CD4-positive, CD25-positive, alpha-beta regulatory T cell (primary cell): ENCODE data around the gene SRGAP1. TPM values are rescaled to one million over a fixed set of nuclear protein-coding genes. Genes with fewer than 3 reads are reported as not detected.

Experiments used
- ATAC-seq, 2 donors: fragments of 150-1000 bp; cut with Tn5 transposase; one replicate each; pipeline ENCODE4 v1.10.0; 2021; ENCODE audit warnings: low read depth in 2 of 2, moderate number of reproducible peaks in 2 of 2, moderate library complexity in 1 of 2
- DNase-seq, 3 donors: peaks; one replicate each; pipeline versions ENCODE4 v3.0.0 to v3.0.0-alpha.2; 2012 to 2022; ENCODE audit warnings: mixed read lengths in 1 of 3
- H3K27ac ChIP-seq: one replicate; pipeline ENCODE4 v1.7.0; 2013; ENCODE audit warnings: mild to moderate bottlenecking, low read length; ENCODE audit not compliant: insufficient read depth, poor library complexity, severe bottlenecking
- H3K27me3 ChIP-seq: one replicate; pipeline ENCODE4 v1.7.0; 2013; ENCODE audit warnings: low read length; ENCODE audit not compliant: control insufficient read depth, insufficient read depth
- H3K36me3 ChIP-seq: one replicate; pipeline ENCODE4 v1.7.0; 2013; ENCODE audit warnings: mild to moderate bottlenecking, low read length, moderate library complexity; ENCODE audit not compliant: control insufficient read depth, insufficient read depth
- H3K4me1 ChIP-seq: 2 replicates; pipeline ENCODE4 v1.7.0; 2013; ENCODE audit warnings: mild to moderate bottlenecking, low read length; ENCODE audit not compliant: insufficient read depth, control insufficient read depth, poor library complexity, severe bottlenecking
- H3K4me3 ChIP-seq: one replicate; pipeline ENCODE4 v1.7.0; 2013; ENCODE audit warnings: low read depth, mild to moderate bottlenecking, low read length, moderate library complexity
- H3K9me3 ChIP-seq, 2 experiments: 1 replicate in 1 of 2; 2 replicates in 1 of 2; pipeline ENCODE4 v1.7.0; 2013; ENCODE audit warnings: low read length in 2 of 2, mild to moderate bottlenecking in 1 of 2, moderate library complexity in 1 of 2; ENCODE audit not compliant: control insufficient read depth in 2 of 2
- H3K27ac Mint-ChIP-seq, 3 donors: one replicate each; pipeline ENCODE4 v1.8.0; 2020 to 2022; ENCODE audit warnings: mild to moderate bottlenecking in 3 of 3, mixed read lengths in 3 of 3, moderate library complexity in 2 of 3
- H3K27me3 Mint-ChIP-seq: one replicate; pipeline ENCODE4 v1.8.0; 2022; ENCODE audit warnings: mild to moderate bottlenecking, mixed read lengths
- H3K36me3 Mint-ChIP-seq: one replicate; pipeline ENCODE4 v1.8.0; 2020; ENCODE audit warnings: mixed read lengths
- H3K4me1 Mint-ChIP-seq, 4 donors: one replicate each; pipeline ENCODE4 v1.8.0; 2020 to 2022; ENCODE audit warnings: mixed read lengths in 4 of 4, mild to moderate bottlenecking in 1 of 4
- H3K4me3 Mint-ChIP-seq, 4 donors: one replicate each; pipeline ENCODE4 v1.8.0; 2020 to 2022; ENCODE audit warnings: mild to moderate bottlenecking in 4 of 4, mixed read lengths in 4 of 4, moderate library complexity in 3 of 4
- H3K9me3 Mint-ChIP-seq, 7 donors: one replicate each; pipeline ENCODE4 v1.8.0; 2020 to 2022; ENCODE audit warnings: mixed read lengths in 7 of 7, mild to moderate bottlenecking in 3 of 7, moderate library complexity in 2 of 7
- polyA plus RNA-seq, 4 donors: library from polyadenylated mRNA; unstranded; fragments of 300-500 nt; fragmentation: Illumina TruSeq; gene quantifications; one replicate each; pipeline ENCODE4 v1.2.3, GENCODE V29; 2021
- total RNA-seq: library from RNA; stranded (reverse); gene quantifications from one replicate; pipeline ENCODE4 v1.2.3, GENCODE V29; 2022

SRGAP1 gene
- total and polyA plus RNA-seq, 5 donors from 2014 or later, result 0.01 to 0.07 (median 0.02) TPM; not detected in 1

DNA sequence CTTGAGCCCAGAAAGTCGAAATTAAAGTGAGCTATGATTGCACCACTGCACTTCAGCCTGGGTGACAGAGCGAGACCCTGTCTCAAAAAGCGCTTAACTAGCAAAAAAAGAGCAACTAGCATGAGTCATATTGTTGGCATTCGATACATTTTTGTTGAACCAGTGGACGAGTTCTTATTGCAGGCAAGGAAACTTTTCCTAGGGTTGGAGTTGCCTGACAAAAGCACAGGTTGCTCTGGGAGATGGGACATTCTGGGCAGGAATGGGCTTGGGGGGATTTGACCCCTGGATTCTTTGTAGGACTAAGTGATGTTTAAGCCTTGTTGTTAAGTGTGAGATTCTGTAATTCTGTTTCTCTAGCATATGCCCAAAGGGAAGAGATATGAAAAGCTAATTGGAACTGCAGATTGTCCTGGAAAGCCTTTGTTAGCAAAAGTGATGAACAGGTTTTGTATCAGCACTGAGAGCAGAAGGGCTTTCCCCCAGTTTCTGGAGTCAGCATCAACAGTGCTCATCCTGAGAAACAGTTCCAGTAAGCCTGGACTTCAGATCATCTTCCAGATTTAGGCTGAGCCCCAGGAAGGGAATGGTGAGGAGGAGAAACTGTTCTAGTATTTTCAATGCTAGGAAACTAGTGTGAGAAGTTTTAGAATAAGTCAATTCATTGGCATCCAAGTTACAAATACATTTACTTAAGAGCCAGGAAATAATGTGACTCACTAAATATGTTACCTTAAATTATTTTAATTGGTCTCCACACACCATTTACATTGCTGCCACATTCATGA, 123.1 kb downstream of the SRGAP1 start:
- ATAC-seq, result no peak

DNA sequence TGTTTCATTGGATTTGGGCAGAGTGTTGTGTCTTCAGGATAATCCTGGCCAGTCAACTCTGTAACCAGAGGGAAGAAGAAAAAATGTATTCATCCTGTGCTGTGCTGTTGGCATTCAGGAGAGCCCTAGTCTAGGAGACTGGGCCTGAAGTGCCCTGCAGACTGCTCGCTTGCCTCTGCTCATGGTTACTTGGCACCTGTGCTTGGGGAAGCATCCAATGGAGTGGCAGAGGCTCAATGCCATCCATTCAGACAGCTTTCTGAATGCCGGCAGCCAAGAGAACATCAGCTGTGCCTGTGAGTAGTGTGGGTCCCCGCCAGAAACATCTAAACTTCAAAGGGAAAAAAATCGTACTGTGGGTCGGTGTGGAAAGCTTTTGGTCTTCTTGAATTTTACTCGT, 124.2 kb downstream of the SRGAP1 start:
- Histone ChIP-seq H3K27me3 (no peaks in the 10 kb centered on the region), H3K4me3 (no peak overlapping the region), H3K27ac (no peak overlapping the region), H3K9me3 (no peaks in the 10 kb centered on the region), H3K36me3 (no peaks in the 10 kb centered on the region), H3K4me1 (no peaks in the 10 kb centered on the region)
- peaks cover 0 to 1% (median 0%) of the 10 kb centered on the region in 7 donors for H3K9me3 Mint-ChIP-seq
- DNase-seq (no peak), ATAC-seq (no peak)
- no peak overlapping the region for H3K4me3 Mint-ChIP-seq
- peaks cover 11% of the 10 kb centered on the region for H3K27me3 Mint-ChIP-seq
- H3K27ac Mint-ChIP-seq, result peak overlapping the region in 1 of 3 donors; percentile 45
- no peaks in the 10 kb centered on the region for H3K36me3 Mint-ChIP-seq
- no peaks in the 10 kb centered on the region for H3K4me1 Mint-ChIP-seq

More for the DNA sequence above, 123.1 kb downstream of the SRGAP1 start:
- no peak overlapping the region for H3K27ac Mint-ChIP-seq
- peaks cover 11% of the 10 kb centered on the region for H3K27me3 Mint-ChIP-seq
- no peaks in the 10 kb centered on the region for H3K36me3 Mint-ChIP-seq
- H3K4me3 Mint-ChIP-seq, result no peak overlapping the region
- DNase-seq, result no peak
- H3K9me3 ChIP-seq, result no peaks in the 10 kb centered on the region
- peaks cover 0 to 1% (median 0%) of the 10 kb centered on the region in 7 donors for H3K9me3 Mint-ChIP-seq
- no peak overlapping the region for H3K27ac ChIP-seq
- H3K27me3 ChIP-seq, result no peaks in the 10 kb centered on the region
- no peaks in the 10 kb centered on the region for H3K4me1 Mint-ChIP-seq
- H3K4me1 ChIP-seq, result no peaks in the 10 kb centered on the region
- no peaks in the 10 kb centered on the region for H3K36me3 ChIP-seq
- H3K4me3 ChIP-seq, result no peak overlapping the region

DNA sequence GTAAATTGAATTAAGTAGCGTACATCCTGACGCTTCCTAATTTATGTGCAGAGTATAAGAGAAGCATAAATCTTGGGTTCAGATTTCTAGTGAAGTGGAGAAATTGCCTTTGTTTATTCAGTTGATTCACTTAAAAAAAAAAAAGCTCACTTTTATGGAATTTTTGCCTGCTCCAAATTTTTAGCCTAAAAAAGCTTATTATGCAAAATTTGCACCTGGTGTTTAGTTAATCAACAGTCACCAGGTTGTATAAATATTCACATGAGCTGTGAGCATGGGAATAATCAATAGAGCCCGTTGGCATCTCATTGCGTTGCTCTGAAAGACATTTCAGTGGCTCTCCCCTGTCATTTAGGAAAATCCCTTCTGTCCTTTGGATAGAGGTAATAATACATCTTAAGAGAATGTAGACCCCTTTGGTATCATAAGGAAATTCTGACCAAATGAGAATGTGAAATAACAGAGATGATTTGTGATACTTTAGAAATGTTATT, 132.4 kb downstream of the SRGAP1 start:
- H3K4me3 ChIP-seq, result no peak overlapping the region
- peaks cover 0 to 4% (median 0%) of the 10 kb centered on the region in 4 donors for H3K4me1 Mint-ChIP-seq
- H3K27ac Mint-ChIP-seq, result no peak overlapping the region
- H3K9me3 ChIP-seq, result no peaks in the 10 kb centered on the region
- H3K4me3 Mint-ChIP-seq, result no peak overlapping the region
- H3K27me3 ChIP-seq, result no peaks in the 10 kb centered on the region
- H3K9me3 Mint-ChIP-seq, result peaks cover 0 to 4% (median 0%) of the 10 kb centered on the region in 7 donors
- H3K27me3 Mint-ChIP-seq, result no peaks in the 10 kb centered on the region
- DNase-seq (no peak), ATAC-seq (no peak)
- H3K36me3 Mint-ChIP-seq, result no peaks in the 10 kb centered on the region
- H3K36me3 ChIP-seq, result no peaks in the 10 kb centered on the region
- no peaks in the 10 kb centered on the region for H3K4me1 ChIP-seq
- H3K27ac ChIP-seq, result no peak overlapping the region

DNA sequence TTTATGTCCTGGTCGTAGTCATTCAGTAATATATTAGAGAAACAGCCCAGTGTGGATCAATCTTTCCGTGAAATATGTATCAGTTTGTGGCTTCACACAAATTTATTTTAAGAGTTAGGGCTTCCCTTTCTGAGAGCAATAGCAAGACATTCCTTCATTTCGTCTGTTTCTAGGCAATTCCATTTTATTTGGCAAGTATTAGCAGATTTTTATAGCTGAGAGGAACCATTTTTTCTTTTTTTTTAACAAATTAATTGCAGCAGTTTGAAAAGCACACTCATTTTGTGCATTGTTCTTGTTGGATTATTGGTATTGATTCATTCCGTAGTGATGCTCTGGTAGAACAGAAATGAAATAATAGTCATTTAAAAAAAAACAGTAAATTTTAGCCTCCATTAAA, 132.9 kb downstream of the SRGAP1 start:
- H3K9me3 Mint-ChIP-seq, result peaks cover 0 to 2% (median 0%) of the 10 kb centered on the region in 7 donors
- ATAC-seq (no peak), DNase-seq (no peak)
- Histone ChIP-seq H3K27ac (no peak overlapping the region), H3K27me3 (no peaks in the 10 kb centered on the region), H3K4me1 (no peaks in the 10 kb centered on the region), H3K36me3 (no peaks in the 10 kb centered on the region), H3K4me3 (no peak overlapping the region), H3K9me3 (no peaks in the 10 kb centered on the region)
- H3K27me3 Mint-ChIP-seq, result no peaks in the 10 kb centered on the region
- peaks cover 0 to 4% (median 0%) of the 10 kb centered on the region in 4 donors for H3K4me1 Mint-ChIP-seq
- no peak overlapping the region for H3K27ac Mint-ChIP-seq
- H3K36me3 Mint-ChIP-seq, result no peaks in the 10 kb centered on the region
- no peak overlapping the region for H3K4me3 Mint-ChIP-seq

DNA sequence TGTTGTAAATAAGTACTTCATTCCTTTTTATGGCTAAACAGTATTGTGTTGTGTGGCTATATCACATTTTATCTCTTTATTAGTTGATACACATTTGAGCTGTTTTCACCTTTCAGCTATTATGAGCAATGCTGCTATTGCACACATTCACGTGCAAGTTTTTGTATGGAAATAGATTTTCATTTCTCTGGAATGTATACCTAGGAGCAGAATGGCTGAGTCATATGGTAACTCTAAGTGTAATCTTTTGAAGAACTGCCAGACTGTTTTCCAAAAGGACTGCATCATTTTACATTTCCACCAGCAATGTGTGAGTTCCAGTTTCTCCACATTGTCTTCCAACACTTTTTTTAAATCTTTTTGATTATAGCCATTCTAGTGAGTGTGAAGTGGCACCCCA, 134.0 kb downstream of the SRGAP1 start:
- Histone ChIP-seq H3K4me1 (no peaks in the 10 kb centered on the region), H3K27ac (no peak overlapping the region), H3K36me3 (no peaks in the 10 kb centered on the region), H3K4me3 (no peak overlapping the region), H3K9me3 (no peaks in the 10 kb centered on the region), H3K27me3 (no peaks in the 10 kb centered on the region)
- no peaks in the 10 kb centered on the region for H3K27me3 Mint-ChIP-seq
- no peak overlapping the region for H3K27ac Mint-ChIP-seq
- H3K4me3 Mint-ChIP-seq, result no peak overlapping the region
- ATAC-seq, result no peak
- DNase-seq, result no peak
- no peaks in the 10 kb centered on the region for H3K36me3 Mint-ChIP-seq
- H3K4me1 Mint-ChIP-seq, result peaks cover 0 to 4% (median 0%) of the 10 kb centered on the region in 4 donors
- H3K9me3 Mint-ChIP-seq, result peaks cover 0 to 2% (median 0%) of the 10 kb centered on the region in 7 donors

DNA sequence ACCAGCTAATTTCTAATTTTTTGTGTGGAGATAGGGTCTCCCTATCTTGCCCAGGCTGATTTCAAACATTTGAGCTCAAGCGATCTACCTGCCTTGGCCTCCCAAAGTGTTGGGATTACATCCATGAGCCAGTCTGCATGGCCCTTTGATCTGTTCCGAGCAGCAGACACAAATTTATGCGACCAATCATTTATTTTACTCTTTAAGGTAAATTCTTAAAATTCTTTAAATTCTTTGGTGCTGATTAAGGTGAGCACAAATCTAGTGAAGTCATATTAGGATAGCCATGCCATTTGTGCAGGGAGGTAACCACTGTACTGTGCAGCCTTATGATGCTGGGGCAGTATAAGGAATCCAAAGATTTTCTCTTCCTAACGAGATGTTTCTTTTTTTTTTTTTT, 135.7 kb downstream of the SRGAP1 start:
- ATAC-seq, result no peak
- no peak overlapping the region for H3K4me3 Mint-ChIP-seq
- DNase-seq, result no peak
- peaks cover 0 to 4% (median 0%) of the 10 kb centered on the region in 4 donors for H3K4me1 Mint-ChIP-seq
- H3K27ac ChIP-seq, result no peak overlapping the region
- no peak overlapping the region for H3K4me3 ChIP-seq
- no peaks in the 10 kb centered on the region for H3K9me3 ChIP-seq
- no peaks in the 10 kb centered on the region for H3K36me3 Mint-ChIP-seq
- no peaks in the 10 kb centered on the region for H3K36me3 ChIP-seq
- H3K27me3 ChIP-seq, result no peaks in the 10 kb centered on the region
- peaks cover 0 to 2% (median 0%) of the 10 kb centered on the region in 7 donors for H3K9me3 Mint-ChIP-seq
- H3K27ac Mint-ChIP-seq, result no peak overlapping the region
- peaks cover 5% of the 10 kb centered on the region for H3K27me3 Mint-ChIP-seq
- no peaks in the 10 kb centered on the region for H3K4me1 ChIP-seq

DNA sequence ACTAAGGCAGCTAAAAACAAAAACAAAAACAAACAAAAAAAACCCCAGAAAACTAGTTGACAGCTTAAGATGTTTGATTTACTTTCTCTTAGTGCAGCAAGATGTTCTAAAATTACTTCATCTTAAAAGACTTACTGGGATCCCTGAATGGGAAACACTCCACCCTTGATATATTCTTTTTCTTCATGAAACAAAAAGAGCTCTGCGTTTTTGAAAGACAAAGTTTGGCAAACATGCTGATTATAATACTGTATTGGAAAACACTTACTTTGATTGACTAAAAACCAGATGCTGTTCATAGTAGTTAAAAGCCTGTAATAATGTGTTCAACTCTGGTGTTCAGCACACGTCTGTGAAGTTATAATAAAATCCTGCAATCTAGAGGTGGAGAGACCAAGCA, 136.8 kb downstream of the SRGAP1 start:
- H3K4me3 ChIP-seq, result no peak overlapping the region
- Mint-ChIP-seq H3K4me1 (peaks cover 0 to 4% (median 0%) of the 10 kb centered on the region in 4 donors), H3K36me3 (no peaks in the 10 kb centered on the region), H3K4me3 (no peak overlapping the region), H3K9me3 (peaks cover 0 to 4% (median 0%) of the 10 kb centered on the region in 7 donors), H3K27ac (peak overlapping the region in 1 of 3 donors; percentile 16), H3K27me3 (peaks cover 5% of the 10 kb centered on the region)
- DNase-seq (no peak), ATAC-seq (no peak)
- no peaks in the 10 kb centered on the region for H3K9me3 ChIP-seq
- H3K4me1 ChIP-seq, result no peaks in the 10 kb centered on the region
- H3K27ac ChIP-seq, result no peak overlapping the region
- H3K36me3 ChIP-seq, result no peaks in the 10 kb centered on the region
- no peaks in the 10 kb centered on the region for H3K27me3 ChIP-seq
